Trophoblast cell (in vitro differentiated cells and primary cell): Measurements from ENCODE around the gene DCAF15.
A peak's percentile ranks its signal among the peaks of the same experiment; 100 is the strongest.

Source experiments
- DNase-seq, 2 donors: peaks; one replicate each; pipeline ENCODE4 v3.0.0-alpha.2; 2016
- H2AFZ ChIP-seq: 2 replicates; pipeline ENCODE4 v1.6.1; 2013; ENCODE audit warnings: low read length, moderate library complexity, mild to moderate bottlenecking; ENCODE audit not compliant: insufficient read depth, poor library complexity
- H2AK5ac ChIP-seq: 2 replicates; pipeline ENCODE4 v1.6.1; 2013; ENCODE audit warnings: mild to moderate bottlenecking, low read length
- H2BK120ac ChIP-seq: 2 replicates; pipeline ENCODE4 v1.6.1; 2013; ENCODE audit warnings: low read length, mild to moderate bottlenecking, moderate library complexity; ENCODE audit not compliant: insufficient read depth, poor library complexity
- H2BK12ac ChIP-seq: 2 replicates; pipeline ENCODE4 v1.6.1; 2013; ENCODE audit warnings: mild to moderate bottlenecking, low read length, moderate library complexity
- H2BK5ac ChIP-seq: 2 replicates; pipeline ENCODE4 v1.6.1; 2013; ENCODE audit warnings: low read length, low read depth, moderate library complexity, mild to moderate bottlenecking; ENCODE audit not compliant: poor library complexity
- H3K14ac ChIP-seq: 2 replicates; pipeline ENCODE4 v1.6.1; 2013; ENCODE audit warnings: mild to moderate bottlenecking, low read length
- H3K18ac ChIP-seq: 2 replicates; pipeline ENCODE4 v1.6.1; 2013; ENCODE audit warnings: mild to moderate bottlenecking, low read length
- H3K23ac ChIP-seq: 2 replicates; pipeline ENCODE4 v1.6.1; 2013; ENCODE audit warnings: low read length
- H3K27ac ChIP-seq: 2 replicates; pipeline ENCODE4 v1.5.1; 2013; ENCODE audit warnings: low read depth, mild to moderate bottlenecking, inconsistent platforms, low read length, moderate library complexity
- H3K27me3 ChIP-seq: 2 replicates; pipeline ENCODE4 v1.6.1; 2013; ENCODE audit warnings: inconsistent platforms, mild to moderate bottlenecking, low read length, moderate library complexity; ENCODE audit not compliant: insufficient read depth
- H3K36me3 ChIP-seq, 2 experiments: 1 replicate in 1 of 2; 2 replicates in 1 of 2; pipeline ENCODE4 v1.6.1; 2013; ENCODE audit warnings: low read length in 2 of 2, mild to moderate bottlenecking in 2 of 2, moderate library complexity in 1 of 2; ENCODE audit not compliant: insufficient read depth in 2 of 2, control insufficient read depth in 1 of 2
- H3K4ac ChIP-seq: 2 replicates; pipeline ENCODE4 v1.6.1; 2013; ENCODE audit warnings: low read depth, mild to moderate bottlenecking, low read length, moderate library complexity
- H3K4me1 ChIP-seq, 2 experiments: 1 replicate in 1 of 2; 2 replicates in 1 of 2; pipeline ENCODE4 v1.6.1; 2013; ENCODE audit warnings: low read length in 2 of 2, mild to moderate bottlenecking in 2 of 2, moderate library complexity in 1 of 2; ENCODE audit not compliant: insufficient read depth in 2 of 2, control insufficient read depth in 1 of 2
- H3K4me2 ChIP-seq: 2 replicates; pipeline ENCODE4 v1.6.1; 2013; ENCODE audit warnings: inconsistent platforms, mild to moderate bottlenecking, low read length, moderate library complexity
- H3K4me3 ChIP-seq: 2 replicates; pipeline ENCODE4 v1.5.1; 2013; ENCODE audit warnings: mild to moderate bottlenecking, low read depth, low read length, inconsistent platforms
- H3K79me1 ChIP-seq: one replicate; pipeline ENCODE4 v1.6.1; 2013; ENCODE audit warnings: low read length
- H3K79me2 ChIP-seq: 2 replicates; pipeline ENCODE4 v1.6.1; 2013; ENCODE audit warnings: low read length, mild to moderate bottlenecking; ENCODE audit not compliant: control insufficient read depth, insufficient read depth, poor library complexity
- H3K9ac ChIP-seq: 2 replicates; pipeline ENCODE4 v1.6.1; 2013; ENCODE audit warnings: mild to moderate bottlenecking, low read length
- H3K9me3 ChIP-seq: 2 replicates; pipeline ENCODE4 v1.6.1; 2013; ENCODE audit warnings: low read depth, mild to moderate bottlenecking, control low read depth, inconsistent platforms, low read length; ENCODE audit not compliant: insufficient read depth
- H4K12ac ChIP-seq: 2 replicates; pipeline ENCODE4 v1.6.1; 2013; ENCODE audit warnings: low read depth, mild to moderate bottlenecking, low read length, moderate library complexity
- H4K8ac ChIP-seq: 2 replicates; pipeline ENCODE4 v1.6.1; 2013; ENCODE audit warnings: low read depth, mild to moderate bottlenecking, low read length, moderate library complexity
- H4K91ac ChIP-seq: one replicate; pipeline ENCODE4 v1.6.1; 2013; ENCODE audit warnings: low read depth, mild to moderate bottlenecking, low read length, moderate library complexity
- WGBS: extraction: QIAGEN DNeasy Blood & Tissue Kit; methylation state at CpG from one replicate; pipeline ENCODE4 v1.1.7; 2013; ENCODE audit warnings: missing lambda C conversion rate; ENCODE audit not compliant: insufficient read length, insufficient coverage; ENCODE audit errors: extremely low coverage; 5-methylcytosine and 5-hydroxymethylcytosine counted together

Gene DCAF15

DNA sequence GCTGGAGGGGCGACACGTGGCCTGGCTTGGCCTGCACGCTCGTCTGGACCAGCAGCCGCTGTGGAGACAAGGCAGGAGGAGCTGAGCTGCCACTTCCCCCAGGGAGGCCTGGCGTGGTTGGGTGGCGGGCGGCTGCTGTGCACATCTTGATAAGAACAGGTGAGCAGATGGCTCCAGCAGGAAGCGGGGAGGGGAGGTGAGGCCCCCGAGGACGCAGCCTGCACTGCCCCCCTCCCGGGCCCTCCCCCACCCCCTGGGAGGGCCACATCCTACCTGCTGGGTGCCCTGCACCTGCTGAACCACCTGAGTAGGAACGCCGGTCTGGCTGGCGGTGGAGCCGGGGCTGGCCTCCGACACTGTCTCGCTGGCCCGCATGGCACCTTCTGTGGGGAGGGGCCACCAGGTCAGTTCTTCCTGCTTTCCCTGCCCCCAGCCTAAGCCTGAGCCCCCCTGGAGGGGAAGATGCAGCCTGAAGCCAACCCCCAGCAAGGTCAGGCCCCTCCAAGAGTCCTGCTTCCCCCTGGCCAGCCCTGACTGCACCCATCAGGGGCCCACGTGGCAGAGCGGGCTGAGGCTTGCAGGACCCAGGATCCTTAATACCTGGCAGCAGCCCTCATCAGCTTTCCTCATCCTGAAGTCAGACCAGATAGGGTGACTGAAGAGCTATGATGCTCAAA, 31.0 kb downstream of the DCAF15 start:
- Histone ChIP-seq H3K4me2 (no peak overlapping the region), H2AFZ (no peak overlapping the region), H2AK5ac (no peak overlapping the region), H3K9ac (no peak overlapping the region), H4K91ac (no peak overlapping the region), H4K12ac (no peak overlapping the region), H3K9me3 (peaks cover 2% of the 10 kb centered on the region), H3K23ac (no peak overlapping the region), H3K79me2 (peaks cover 2% of the 10 kb centered on the region), H3K27ac (no peak overlapping the region), H3K36me3 (peaks cover 15 to 16% of the 10 kb centered on the region in 2 experiments), H3K27me3 (no peaks in the 10 kb centered on the region), H3K4me1 (peaks cover 24 to 38% of the 10 kb centered on the region in 2 experiments), H3K4ac (no peak overlapping the region), H3K4me3 (no peak overlapping the region), H3K79me1 (peaks cover 6% of the 10 kb centered on the region), H2BK5ac (no peak overlapping the region), H3K14ac (no peak overlapping the region), H2BK120ac (no peak overlapping the region), H2BK12ac (no peak overlapping the region), H4K8ac (no peak overlapping the region), H3K18ac (no peak overlapping the region)
- WGBS, result no CpG with 5 or more reads among the region's 21 CpGs
- DNase-seq, result no peak

- no peak overlapping the region for H2BK120ac ChIP-seq
- no peak for DNase-seq
- no peak overlapping the region for H2AK5ac ChIP-seq
- no peak overlapping the region for H3K14ac ChIP-seq
- no CpG with 5 or more reads among the region's 15 CpGs for WGBS
- peaks cover 2% of the 10 kb centered on the region for H3K9me3 ChIP-seq
- H3K79me2 ChIP-seq, result no peaks in the 10 kb centered on the region
- no peak overlapping the region for H3K9ac ChIP-seq
- no peak overlapping the region for H4K8ac ChIP-seq
- H3K4me1 ChIP-seq, result peaks cover 22 to 32% of the 10 kb centered on the region in 2 experiments
- H3K4ac ChIP-seq, result no peak overlapping the region
- no peak overlapping the region for H3K23ac ChIP-seq
- H3K36me3 ChIP-seq, result peaks cover 18 to 20% of the 10 kb centered on the region in 2 experiments
- H3K27ac ChIP-seq, result no peak overlapping the region
- no peak overlapping the region for H2BK12ac ChIP-seq
- H3K4me2 ChIP-seq, result no peak overlapping the region
- H4K91ac ChIP-seq, result no peak overlapping the region
- no peak overlapping the region for H4K12ac ChIP-seq
- no peak overlapping the region for H3K18ac ChIP-seq
- no peaks in the 10 kb centered on the region for H3K27me3 ChIP-seq
- H3K79me1 ChIP-seq, result peaks cover 2% of the 10 kb centered on the region
- H2AFZ ChIP-seq, result no peak overlapping the region
- no peak overlapping the region for H3K4me3 ChIP-seq
- H2BK5ac ChIP-seq, result no peak overlapping the region
Observed at GRCh38 chr19:13984186-13984585, 31.9 kb downstream of the DCAF15 start.

GRCh38 chr19:13984875-13985741, 32.8 kb downstream of the DCAF15 start:
- no peak overlapping the region for H3K14ac ChIP-seq
- no peaks in the 10 kb centered on the region for H3K27me3 ChIP-seq
- no peaks in the 10 kb centered on the region for H3K79me2 ChIP-seq
- H4K12ac ChIP-seq, result no peak overlapping the region
- peaks cover 2% of the 10 kb centered on the region for H3K9me3 ChIP-seq
- H3K79me1 ChIP-seq, result peaks cover 2% of the 10 kb centered on the region
- H4K91ac ChIP-seq, result no peak overlapping the region
- no peak overlapping the region for H3K9ac ChIP-seq
- no peak overlapping the region for H2BK120ac ChIP-seq
- H2BK12ac ChIP-seq, result no peak overlapping the region
- H3K18ac ChIP-seq, result no peak overlapping the region
- no peak overlapping the region for H3K23ac ChIP-seq
- H2AFZ ChIP-seq, result no peak overlapping the region
- WGBS, result no CpG with 5 or more reads among the region's 25 CpGs
- no peak overlapping the region for H3K4me2 ChIP-seq
- DNase-seq, result no peak
- no peak overlapping the region for H3K4ac ChIP-seq
- no peak overlapping the region for H3K4me3 ChIP-seq
- no peak overlapping the region for H2AK5ac ChIP-seq
- no peak overlapping the region for H2BK5ac ChIP-seq
- peaks cover 18 to 20% of the 10 kb centered on the region in 2 experiments for H3K36me3 ChIP-seq
- no peak overlapping the region for H3K27ac ChIP-seq
- no peak overlapping the region for H4K8ac ChIP-seq
- H3K4me1 ChIP-seq, result peaks cover 16 to 26% of the 10 kb centered on the region in 2 experiments

- Histone ChIP-seq H3K4me2 (no peak overlapping the region), H3K27ac (peak overlapping the region; percentile 10), H4K8ac (no peak overlapping the region), H3K23ac (no peak overlapping the region), H3K9me3 (peaks cover 1% of the 10 kb centered on the region), H2AK5ac (no peak overlapping the region), H3K36me3 (peaks cover 16 to 20% of the 10 kb centered on the region in 2 experiments), H2BK12ac (no peak overlapping the region), H3K4me3 (no peak overlapping the region), H3K79me1 (peaks cover 2% of the 10 kb centered on the region), H2BK120ac (no peak overlapping the region), H4K91ac (peak overlapping the region; percentile 16), H4K12ac (no peak overlapping the region), H2AFZ (no peak overlapping the region), H3K4ac (no peak overlapping the region), H2BK5ac (no peak overlapping the region), H3K27me3 (no peaks in the 10 kb centered on the region), H3K9ac (no peak overlapping the region), H3K4me1 (peaks cover 16 to 24% of the 10 kb centered on the region in 2 experiments), H3K14ac (no peak overlapping the region), H3K79me2 (no peaks in the 10 kb centered on the region), H3K18ac (no peak overlapping the region)
- no peak for DNase-seq
- WGBS, result no CpG with 5 or more reads among the region's 10 CpGs
Observed at GRCh38 chr19:13985771-13986347, 33.5 kb downstream of the DCAF15 start.
